Neural cell (in vitro differentiated cells): Measurements from ENCODE around the gene MAP3K7CL. TPM values are rescaled to one million over a fixed set of nuclear protein-coding genes. Genes with fewer than 3 reads are reported as not detected.

Experiments
- H2AFZ ChIP-seq: fragments of 200-600, 300-800 bp; sonication (generic), shearing (Covaris generic); 2 replicates; pipeline ENCODE4 v1.6.0; 2014; ENCODE audit warnings: low read depth, mild to moderate bottlenecking, antibody characterized with exemption, low read length, moderate library complexity
- H3F3A ChIP-seq: fragments of 200-600 bp; shearing (Covaris generic); 2 replicates; pipeline ENCODE4 v1.6.1; 2016; ENCODE audit warnings: mild to moderate bottlenecking, moderate library complexity, mixed read lengths, antibody characterized with exemption, low read length; ENCODE audit not compliant: insufficient read depth, poor library complexity, severe bottlenecking
- H3K27ac ChIP-seq: fragments of 200-600, 300-800 bp; sonication (generic), shearing (Covaris generic); 2 replicates; pipeline ENCODE4 v1.5.1; 2014; ENCODE audit warnings: mild to moderate bottlenecking, low read length, moderate library complexity
- H3K27me3 ChIP-seq: fragments of 300-800, 200-600 bp; sonication (generic), shearing (Covaris generic); 2 replicates; pipeline ENCODE4 v1.6.0; 2014; ENCODE audit warnings: mild to moderate bottlenecking, low read depth, low read length, moderate library complexity; ENCODE audit not compliant: insufficient read depth
- H3K36me3 ChIP-seq: fragments of 300-800, 200-600 bp; sonication (generic), shearing (Covaris generic); 2 replicates; pipeline ENCODE4 v1.5.1; 2014; ENCODE audit warnings: mild to moderate bottlenecking, antibody characterized with exemption, low read length, moderate library complexity; ENCODE audit not compliant: insufficient read depth
- H3K4me2 ChIP-seq: fragments of 300-800, 200-600 bp; sonication (generic), shearing (Covaris generic); 2 replicates; pipeline ENCODE4 v1.6.0; 2014; ENCODE audit warnings: mild to moderate bottlenecking, low read length
- H3K4me3 ChIP-seq: fragments of 300-800, 200-600 bp; sonication (generic), shearing (Covaris generic); 2 replicates; pipeline ENCODE4 v1.5.1; 2014; ENCODE audit warnings: mild to moderate bottlenecking, low read length, moderate library complexity
- H3K79me2 ChIP-seq: fragments of 200-600 bp; shearing (Covaris generic); replicated peaks from 2 replicates; pipeline ENCODE4 v1.6.0; 2014; ENCODE audit warnings: mild to moderate bottlenecking, low read length, moderate library complexity; ENCODE audit not compliant: insufficient read depth
- H3K9ac ChIP-seq: fragments of 300-800, 200-600 bp; sonication (generic), shearing (Covaris generic); 2 replicates; pipeline ENCODE4 v1.6.1; 2016; ENCODE audit warnings: mild to moderate bottlenecking, low read length, mixed read lengths
- H3K9me2 ChIP-seq: fragments of 200-600 bp; shearing (Covaris generic); 2 replicates; pipeline ENCODE4 v1.6.1; 2016; ENCODE audit warnings: mild to moderate bottlenecking, low read length, mixed read lengths; ENCODE audit not compliant: insufficient read depth
- H3K9me3 ChIP-seq: fragments of 200-600, 300-800 bp; sonication (generic), shearing (Covaris generic); 2 replicates; pipeline ENCODE4 v1.6.1; 2016; ENCODE audit warnings: mild to moderate bottlenecking, mixed run types, low read length, moderate library complexity, mixed read lengths
- H4K20me1 ChIP-seq: fragments of 200-600 bp; shearing (Covaris generic); 2 replicates; pipeline ENCODE4 v1.6.1; 2016; ENCODE audit warnings: mild to moderate bottlenecking, mixed run types; ENCODE audit not compliant: insufficient read depth
- EP300 ChIP-seq: fragments of 450-650 bp; conservative IDR thresholded peaks from 2 replicates; pipeline ENCODE4 v1.6.1; 2014; ENCODE audit warnings: antibody characterized with exemption, mild to moderate bottlenecking, moderate library complexity; ENCODE audit not compliant: poor library complexity, severe bottlenecking
- EZH2 ChIP-seq: fragments of 200-600, 300-800 bp; shearing (Covaris generic), sonication (generic); IDR thresholded peaks from 2 replicates; pipeline ENCODE4 v1.6.1; 2014; ENCODE audit warnings: antibody characterized with exemption, low read length, borderline replicate concordance, mild to moderate bottlenecking; ENCODE audit not compliant: insufficient read depth, poor library complexity, severe bottlenecking
- MXI1 ChIP-seq: fragments of 450-650 bp; conservative IDR thresholded peaks from 2 replicates; pipeline ENCODE4 v1.6.1; 2014; ENCODE audit warnings: antibody characterized with exemption, mild to moderate bottlenecking; ENCODE audit not compliant: poor library complexity, severe bottlenecking
- POLR2AphosphoS5 ChIP-seq: IDR thresholded peaks from 2 replicates; pipeline ENCODE4 v1.6.1; 2012
- RAD21 ChIP-seq: fragments of 450-650 bp; conservative IDR thresholded peaks from 2 replicates; pipeline ENCODE4 v1.6.1; 2014; ENCODE audit warnings: antibody characterized with exemption, mild to moderate bottlenecking, moderate library complexity
- SMC3 ChIP-seq: fragments of 450-650 bp; conservative IDR thresholded peaks from 2 replicates; pipeline ENCODE4 v1.6.1; 2014; ENCODE audit warnings: antibody characterized with exemption, mild to moderate bottlenecking, moderate library complexity; ENCODE audit not compliant: poor library complexity
- TAF1 ChIP-seq: IDR thresholded peaks from 2 replicates; pipeline ENCODE4 v1.6.1; 2012; ENCODE audit warnings: low read depth
- polyA plus RNA-seq: library from polyadenylated mRNA; depleted of rRNA; stranded (reverse); fragments of >200 nt; gene quantifications from 2 replicates; pipeline ENCODE4 v1.2.3, GENCODE V29; 2014
- TF ChIP-seq, protein P1 (sequence below): fragments of 450-650 bp; IDR thresholded peaks from 2 replicates; pipeline ENCODE4 v1.5.1; 2014; ENCODE audit warnings: antibody characterized with exemption, mild to moderate bottlenecking, moderate library complexity; ENCODE audit not compliant: poor library complexity, severe bottlenecking
- TF ChIP-seq, protein P2 (sequence below): IDR thresholded peaks from 2 replicates; pipeline ENCODE4 v1.6.1; 2012; ENCODE audit warnings: borderline replicate concordance

Gene MAP3K7CL
- polyA plus RNA-seq, 1 donor from 2014 or later = not detected

DNA sequence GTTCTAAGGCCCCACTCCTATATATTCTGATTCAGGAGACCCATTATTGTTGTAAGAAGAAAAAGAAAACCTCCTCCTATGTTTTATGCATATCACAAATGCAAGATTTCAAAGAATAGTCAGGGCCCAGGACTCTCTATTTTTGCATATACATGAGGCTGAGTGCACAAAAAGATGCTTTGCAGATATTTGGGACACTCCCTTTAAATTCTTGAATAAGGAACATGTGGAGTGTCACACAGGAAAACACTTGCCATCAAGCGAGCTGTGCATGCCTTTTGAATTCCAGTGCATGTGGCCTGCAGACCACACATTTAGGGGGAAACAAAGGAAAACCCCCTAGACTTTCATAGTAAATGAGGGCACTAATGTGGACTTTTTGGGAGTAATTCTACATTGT is 5.6 kb downstream of the MAP3K7CL start:
- no peak overlapping the region for H3K27ac ChIP-seq
- H3K4me3 ChIP-seq = no peak overlapping the region
- no peaks in the 10 kb centered on the region for H3F3A ChIP-seq
- H3K27me3 ChIP-seq = no peaks in the 10 kb centered on the region
- no peak overlapping the region for H2AFZ ChIP-seq
- H3K9me2 ChIP-seq = no peaks in the 10 kb centered on the region
- no peak overlapping the region for H3K4me2 ChIP-seq
- H3K9ac ChIP-seq = no peak overlapping the region
- H3K36me3 ChIP-seq = no peaks in the 10 kb centered on the region
- TF ChIP-seq MXI1 (no peak), RAD21 (no peak), SMC3 (no peak), POLR2AphosphoS5 (no peak), EP300 (no peak), EZH2 (no peak), TAF1 (no peak)
- TF ChIP-seq, protein P1, sequence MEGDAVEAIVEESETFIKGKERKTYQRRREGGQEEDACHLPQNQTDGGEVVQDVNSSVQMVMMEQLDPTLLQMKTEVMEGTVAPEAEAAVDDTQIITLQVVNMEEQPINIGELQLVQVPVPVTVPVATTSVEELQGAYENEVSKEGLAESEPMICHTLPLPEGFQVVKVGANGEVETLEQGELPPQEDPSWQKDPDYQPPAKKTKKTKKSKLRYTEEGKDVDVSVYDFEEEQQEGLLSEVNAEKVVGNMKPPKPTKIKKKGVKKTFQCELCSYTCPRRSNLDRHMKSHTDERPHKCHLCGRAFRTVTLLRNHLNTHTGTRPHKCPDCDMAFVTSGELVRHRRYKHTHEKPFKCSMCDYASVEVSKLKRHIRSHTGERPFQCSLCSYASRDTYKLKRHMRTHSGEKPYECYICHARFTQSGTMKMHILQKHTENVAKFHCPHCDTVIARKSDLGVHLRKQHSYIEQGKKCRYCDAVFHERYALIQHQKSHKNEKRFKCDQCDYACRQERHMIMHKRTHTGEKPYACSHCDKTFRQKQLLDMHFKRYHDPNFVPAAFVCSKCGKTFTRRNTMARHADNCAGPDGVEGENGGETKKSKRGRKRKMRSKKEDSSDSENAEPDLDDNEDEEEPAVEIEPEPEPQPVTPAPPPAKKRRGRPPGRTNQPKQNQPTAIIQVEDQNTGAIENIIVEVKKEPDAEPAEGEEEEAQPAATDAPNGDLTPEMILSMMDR = no peak
- TF ChIP-seq, protein P2, sequence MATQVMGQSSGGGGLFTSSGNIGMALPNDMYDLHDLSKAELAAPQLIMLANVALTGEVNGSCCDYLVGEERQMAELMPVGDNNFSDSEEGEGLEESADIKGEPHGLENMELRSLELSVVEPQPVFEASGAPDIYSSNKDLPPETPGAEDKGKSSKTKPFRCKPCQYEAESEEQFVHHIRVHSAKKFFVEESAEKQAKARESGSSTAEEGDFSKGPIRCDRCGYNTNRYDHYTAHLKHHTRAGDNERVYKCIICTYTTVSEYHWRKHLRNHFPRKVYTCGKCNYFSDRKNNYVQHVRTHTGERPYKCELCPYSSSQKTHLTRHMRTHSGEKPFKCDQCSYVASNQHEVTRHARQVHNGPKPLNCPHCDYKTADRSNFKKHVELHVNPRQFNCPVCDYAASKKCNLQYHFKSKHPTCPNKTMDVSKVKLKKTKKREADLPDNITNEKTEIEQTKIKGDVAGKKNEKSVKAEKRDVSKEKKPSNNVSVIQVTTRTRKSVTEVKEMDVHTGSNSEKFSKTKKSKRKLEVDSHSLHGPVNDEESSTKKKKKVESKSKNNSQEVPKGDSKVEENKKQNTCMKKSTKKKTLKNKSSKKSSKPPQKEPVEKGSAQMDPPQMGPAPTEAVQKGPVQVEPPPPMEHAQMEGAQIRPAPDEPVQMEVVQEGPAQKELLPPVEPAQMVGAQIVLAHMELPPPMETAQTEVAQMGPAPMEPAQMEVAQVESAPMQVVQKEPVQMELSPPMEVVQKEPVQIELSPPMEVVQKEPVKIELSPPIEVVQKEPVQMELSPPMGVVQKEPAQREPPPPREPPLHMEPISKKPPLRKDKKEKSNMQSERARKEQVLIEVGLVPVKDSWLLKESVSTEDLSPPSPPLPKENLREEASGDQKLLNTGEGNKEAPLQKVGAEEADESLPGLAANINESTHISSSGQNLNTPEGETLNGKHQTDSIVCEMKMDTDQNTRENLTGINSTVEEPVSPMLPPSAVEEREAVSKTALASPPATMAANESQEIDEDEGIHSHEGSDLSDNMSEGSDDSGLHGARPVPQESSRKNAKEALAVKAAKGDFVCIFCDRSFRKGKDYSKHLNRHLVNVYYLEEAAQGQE = no peak
- no peaks in the 10 kb centered on the region for H3K79me2 ChIP-seq
- no peaks in the 10 kb centered on the region for H3K9me3 ChIP-seq
- no peaks in the 10 kb centered on the region for H4K20me1 ChIP-seq

DNA sequence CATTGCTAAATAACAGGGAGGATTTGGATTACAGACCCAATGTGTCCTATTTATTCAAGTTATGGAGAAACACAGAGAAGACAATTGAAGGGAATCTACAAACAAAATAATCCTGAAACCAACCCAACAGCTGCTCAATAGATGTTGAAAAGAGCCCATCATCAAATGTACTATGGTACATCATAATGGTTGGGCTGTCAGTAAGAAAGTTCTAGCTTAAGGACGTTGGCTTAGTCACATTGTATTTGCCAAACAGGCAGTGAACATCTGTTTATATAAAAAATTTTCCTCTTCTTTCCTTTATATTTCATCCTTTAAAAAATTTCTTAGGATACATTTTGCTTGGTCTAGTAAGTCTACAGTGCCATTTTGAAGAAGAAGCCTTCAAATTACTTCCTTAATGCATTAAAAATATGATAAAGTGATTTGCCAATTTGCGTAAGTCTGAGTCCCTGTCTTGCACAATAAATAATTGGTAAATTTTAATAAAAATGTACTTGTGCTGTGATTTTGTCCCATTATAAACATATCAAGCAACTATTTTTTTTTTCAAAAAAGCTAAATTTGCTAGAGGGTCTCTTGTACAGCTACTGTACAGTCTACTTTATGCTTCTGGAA is 14.4 kb downstream of the MAP3K7CL start:
- H4K20me1 ChIP-seq = no peaks in the 10 kb centered on the region
- H3K4me2 ChIP-seq = no peak overlapping the region
- H3K27me3 ChIP-seq = no peaks in the 10 kb centered on the region
- no peak overlapping the region for H3K4me3 ChIP-seq
- no peak overlapping the region for H3K9ac ChIP-seq
- no peaks in the 10 kb centered on the region for H3K79me2 ChIP-seq
- no peak overlapping the region for H2AFZ ChIP-seq
- H3F3A ChIP-seq = no peaks in the 10 kb centered on the region
- H3K27ac ChIP-seq = no peak overlapping the region
- no peaks in the 10 kb centered on the region for H3K36me3 ChIP-seq
- no peaks in the 10 kb centered on the region for H3K9me3 ChIP-seq
- H3K9me2 ChIP-seq = no peaks in the 10 kb centered on the region
- no peak for TF ChIP-seq EZH2
- TF ChIP-seq, protein P1 = no peak
- no peak for TF ChIP-seq MXI1
- no peak for TF ChIP-seq EP300
- no peak for TF ChIP-seq TAF1
- TF ChIP-seq, protein P2 = no peak
- no peak for TF ChIP-seq SMC3
- no peak for TF ChIP-seq POLR2AphosphoS5
- no peak for TF ChIP-seq RAD21
